ENCODE data around the gene PRKCE. TPM values are rescaled to one million over a fixed set of nuclear protein-coding genes. Genes with fewer than 3 reads are reported as not detected.

PRKCE gene
- polyA plus RNA-seq, 1 of the 3 experiments (the other 2 are of a cell fraction): 16.3 TPM

GRCh38 chr2:45736757-45737704, 85.6 kb downstream of the PRKCE start (continued):
- TF ChIP-seq USF1 (IDR thresholded peaks at IDR 0.05; ENCODE audit: borderline replicate concordance, low read depth) (no peak), SIN3A (IDR thresholded peaks at IDR 0.05; ENCODE audit: borderline replicate concordance, low read depth, low read length) (no peak), RXRA (IDR thresholded peaks at IDR 0.05; ENCODE audit: borderline replicate concordance, low read depth) (no peak), YY1 (IDR thresholded peaks at IDR 0.05; ENCODE audit: low read depth) (no peak)

GRCh38 chr2:45739796-45740485, 88.5 kb downstream of the PRKCE start:
- ChIA-PET POLR2A (no interaction called here), CTCF (interaction anchor here (1.2 to 2.9 kb wide), 4 partner anchors 10 to 90 kb away, joined by 3 to 14 read pairs (median 6); no protein-coding TSS in a partner anchor)
- Histone ChIP-seq H3K9me2 (no peaks in the 10 kb centered on the region), H3K27ac (ENCODE audit: low read depth in 2 of 2, low read length in 1 of 2) (no peak overlapping the region), H3K9ac (no peak overlapping the region), H3F3A (replicated peaks; ENCODE audit: insufficient read depth) (peaks cover 3% of the 10 kb centered on the region), H2AFZ (ENCODE audit: low read depth) (no peak overlapping the region), H4K20me1 (ENCODE audit: insufficient read depth) (no peaks in the 10 kb centered on the region), H3K4me3 (ENCODE audit: low read depth in 2 of 2, low read length in 1 of 2) (no peak overlapping the region), H3K36me3 (replicated peaks in 1 of 2; ENCODE audit: control insufficient read depth in 1 of 2, insufficient read depth in 2 of 2, low read length in 1 of 2) (no peaks in the 10 kb centered on the region), H3K4me1 (ENCODE audit: control insufficient read depth in 1 of 2, insufficient read depth in 2 of 2, low read depth in 1 of 2, low read length in 1 of 2) (peaks cover 3 to 25% of the 10 kb centered on the region in 2 experiments; a peak in 1 of 4 replicates), H3K4me2 (no peak overlapping the region), H3K9me3 (no peaks in the 10 kb centered on the region), H3K79me2 (ENCODE audit: insufficient read depth) (no peaks in the 10 kb centered on the region; the same call in 1 of the 2 replicates), H3K27me3 (ENCODE audit: insufficient read depth) (no peaks in the 10 kb centered on the region)
- TF ChIP-seq CHD2 (IDR thresholded peaks at IDR 0.05; ENCODE audit: low read length, partially characterized antibody) (no peak), NFIC (IDR thresholded peaks at IDR 0.05; ENCODE audit: borderline replicate concordance) (no peak), ELF1 (IDR thresholded peaks at IDR 0.05) (no peak), USF1 (IDR thresholded peaks at IDR 0.05; ENCODE audit: borderline replicate concordance, low read depth) (no peak), SIN3A (IDR thresholded peaks at IDR 0.05; ENCODE audit: borderline replicate concordance, low read depth, low read length) (no peak), RAD21 (IDR thresholded peaks at IDR 0.05; ENCODE audit: low read length) (no peak), GATA2 (CRISPR knock-in tag; IDR thresholded peaks at IDR 0.05) (no peak), FOSL2 (IDR thresholded peaks at IDR 0.05; ENCODE audit: borderline replicate concordance, low read depth) (no peak), MAX (IDR thresholded peaks at IDR 0.05; ENCODE audit: low read depth) (no peak), CTCF (IDR thresholded peaks at IDR 0.05) (no peak), RFX5 (IDR thresholded peaks at IDR 0.05; ENCODE audit: low read length) (no peak), TAF1 (IDR thresholded peaks at IDR 0.05; ENCODE audit: borderline replicate concordance, low read depth, low read length) (no peak), GABPA (IDR thresholded peaks at IDR 0.05; ENCODE audit: low read depth) (no peak), MEF2A (IDR thresholded peaks at IDR 0.05; ENCODE audit: borderline replicate concordance, low read depth) (no peak), EP300 (IDR thresholded peaks at IDR 0.05; ENCODE audit: borderline replicate concordance in 1 of 2, low read depth in 1 of 2, low read length in 1 of 2) (no peak), FOXJ3 (CRISPR knock-in tag; IDR thresholded peaks at IDR 0.05) (no peak), REST (IDR thresholded peaks at IDR 0.05; ENCODE audit: low read depth, low read length) (no peak)
- DNase-seq: no peak

Measured in SK-N-SH (cell line).